ENCODE measurements around the gene UXS1. TPM values are rescaled to one million over a fixed set of nuclear protein-coding genes. Genes with fewer than 3 reads are reported as not detected.
"Not testable (repeated sequence)": the region's sequence is repeated elsewhere in the genome, so short reads cannot be mapped to it uniquely, and the experiment has no call there.

UXS1 gene
- polyA plus RNA-seq, 1 of the 3 experiments (the other 2 are of a cell fraction) = 55.9 TPM

- H4K20me1 ChIP-seq (ENCODE audit: insufficient read depth) = no peaks in the 10 kb centered on the region
- CTCF ChIA-PET = no interaction called here
These were observed 11.4 kb upstream of the UXS1 start for GRCh38 chr2:106205488-106205887.

DNA sequence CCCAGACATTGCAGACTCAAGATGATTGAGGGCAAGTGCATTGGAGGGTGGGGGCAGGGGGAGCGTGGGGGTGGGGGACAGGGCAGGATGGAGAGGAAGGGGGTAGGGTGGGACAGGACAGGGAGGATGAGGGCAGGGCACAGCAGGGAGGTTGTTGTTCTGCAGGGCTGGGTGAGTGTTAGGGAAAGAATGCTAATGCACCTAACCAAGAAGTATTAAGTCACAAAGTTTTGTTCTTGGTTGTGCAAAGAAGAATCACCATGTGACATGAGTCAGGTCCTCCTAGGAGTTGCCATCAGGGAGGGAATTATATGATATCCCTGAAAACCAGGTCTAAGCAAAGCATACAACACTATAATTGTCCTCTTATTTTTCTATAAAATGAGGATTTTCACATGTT lies 10.4 kb upstream of the UXS1 start:
- POLR2A ChIA-PET; H3K27ac ChIP-seq (ENCODE audit: low read depth in 2 of 2, low read length in 1 of 2); H4K20me1 ChIP-seq (ENCODE audit: insufficient read depth); H3K79me2 ChIP-seq (ENCODE audit: insufficient read depth); H3K9me3 ChIP-seq; H2AFZ ChIP-seq (ENCODE audit: low read depth); CTCF ChIA-PET; H3K9me2 ChIP-seq; H3K9ac ChIP-seq; H3F3A ChIP-seq (replicated peaks; ENCODE audit: insufficient read depth); H3K4me1 ChIP-seq (ENCODE audit: control insufficient read depth in 1 of 2, insufficient read depth in 2 of 2, low read depth in 1 of 2, low read length in 1 of 2); DNase-seq; H3K36me3 ChIP-seq (replicated peaks in 1 of 2; ENCODE audit: control insufficient read depth in 1 of 2, insufficient read depth in 2 of 2, low read length in 1 of 2); H3K4me3 ChIP-seq (ENCODE audit: low read depth in 2 of 2, low read length in 1 of 2); H3K27me3 ChIP-seq (ENCODE audit: insufficient read depth); H3K4me2 ChIP-seq: not testable (repeated sequence)
- 0% methylated on average over 1 of the region's 1 CpG for WGBS (ENCODE audit: low lambda C conversion rate)

More at GRCh38 chr2:106205488-106205887, 11.4 kb upstream of the UXS1 start:
- no peaks in the 10 kb centered on the region for H3F3A ChIP-seq (replicated peaks; ENCODE audit: insufficient read depth)
- H3K27me3 ChIP-seq (ENCODE audit: insufficient read depth) = no peaks in the 10 kb centered on the region
- no peaks in the 10 kb centered on the region for H3K79me2 ChIP-seq (ENCODE audit: insufficient read depth)
- H3K9me3 ChIP-seq = no peaks in the 10 kb centered on the region
- no peak overlapping the region for H3K4me2 ChIP-seq
- no peak for TF ChIP-seq SIN3A (IDR thresholded peaks at IDR 0.05; ENCODE audit: borderline replicate concordance, low read depth, low read length)
- TF ChIP-seq, protein P1, sequence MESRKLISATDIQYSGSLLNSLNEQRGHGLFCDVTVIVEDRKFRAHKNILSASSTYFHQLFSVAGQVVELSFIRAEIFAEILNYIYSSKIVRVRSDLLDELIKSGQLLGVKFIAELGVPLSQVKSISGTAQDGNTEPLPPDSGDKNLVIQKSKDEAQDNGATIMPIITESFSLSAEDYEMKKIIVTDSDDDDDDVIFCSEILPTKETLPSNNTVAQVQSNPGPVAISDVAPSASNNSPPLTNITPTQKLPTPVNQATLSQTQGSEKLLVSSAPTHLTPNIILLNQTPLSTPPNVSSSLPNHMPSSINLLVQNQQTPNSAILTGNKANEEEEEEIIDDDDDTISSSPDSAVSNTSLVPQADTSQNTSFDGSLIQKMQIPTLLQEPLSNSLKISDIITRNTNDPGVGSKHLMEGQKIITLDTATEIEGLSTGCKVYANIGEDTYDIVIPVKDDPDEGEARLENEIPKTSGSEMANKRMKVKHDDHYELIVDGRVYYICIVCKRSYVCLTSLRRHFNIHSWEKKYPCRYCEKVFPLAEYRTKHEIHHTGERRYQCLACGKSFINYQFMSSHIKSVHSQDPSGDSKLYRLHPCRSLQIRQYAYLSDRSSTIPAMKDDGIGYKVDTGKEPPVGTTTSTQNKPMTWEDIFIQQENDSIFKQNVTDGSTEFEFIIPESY (IDR thresholded peaks at IDR 0.05; ENCODE audit: borderline replicate concordance, low read depth) = no peak
- POLR2A ChIA-PET = no interaction called here
- H3K4me3 ChIP-seq (ENCODE audit: low read depth in 2 of 2, low read length in 1 of 2) = no peak overlapping the region
- no peaks in the 10 kb centered on the region for H3K4me1 ChIP-seq (ENCODE audit: control insufficient read depth in 1 of 2, insufficient read depth in 2 of 2, low read depth in 1 of 2, low read length in 1 of 2)
- no peaks in the 10 kb centered on the region for H3K36me3 ChIP-seq (replicated peaks in 1 of 2; ENCODE audit: control insufficient read depth in 1 of 2, insufficient read depth in 2 of 2, low read length in 1 of 2)
- H2AFZ ChIP-seq (ENCODE audit: low read depth) = no peak overlapping the region
- H3K9me2 ChIP-seq = no peaks in the 10 kb centered on the region
- H3K9ac ChIP-seq = no peak overlapping the region
- DNase-seq = no peak
- 42% methylated on average over 4 of the region's 5 CpGs for WGBS (ENCODE audit: low lambda C conversion rate)
- no peak overlapping the region for H3K27ac ChIP-seq (ENCODE audit: low read depth in 2 of 2, low read length in 1 of 2)

DNA sequence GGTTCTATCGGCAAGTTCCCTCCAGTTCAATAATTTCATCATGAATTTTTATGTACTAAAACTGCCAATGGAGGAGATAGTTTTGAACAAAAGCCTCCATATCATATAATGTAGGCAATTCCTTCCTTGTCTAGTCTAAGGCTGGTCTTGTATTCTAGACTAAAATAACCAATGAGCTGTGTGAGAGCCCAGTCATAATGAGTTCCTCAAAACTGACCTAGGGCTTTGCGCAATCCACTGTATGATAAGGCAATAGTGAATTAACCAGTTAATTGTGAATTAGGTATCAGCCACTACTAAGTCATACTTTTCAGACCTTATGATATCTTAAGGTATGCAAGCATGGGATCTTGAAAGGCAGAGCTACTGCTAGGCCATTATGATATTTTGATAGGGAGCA lies 7.6 kb upstream of the UXS1 start:
- 53% methylated on average over 2 of the region's 2 CpGs for WGBS (ENCODE audit: low lambda C conversion rate)
- H3K4me1 ChIP-seq (ENCODE audit: control insufficient read depth in 1 of 2, insufficient read depth in 2 of 2, low read depth in 1 of 2, low read length in 1 of 2) = peaks cover 0 to 2% of the 10 kb centered on the region in 2 experiments; a peak in 1 of 4 replicates
- H3K9me2 ChIP-seq = no peaks in the 10 kb centered on the region
- POLR2A ChIA-PET = no interaction called here
- H3K4me2 ChIP-seq = no peak overlapping the region
- no peak overlapping the region for H3K27ac ChIP-seq (ENCODE audit: low read depth in 2 of 2, low read length in 1 of 2)
- H3K4me3 ChIP-seq (ENCODE audit: low read depth in 2 of 2, low read length in 1 of 2) = no peak overlapping the region
- no peaks in the 10 kb centered on the region for H4K20me1 ChIP-seq (ENCODE audit: insufficient read depth)
- DNase-seq = no peak
- no peaks in the 10 kb centered on the region for H3K36me3 ChIP-seq (replicated peaks in 1 of 2; ENCODE audit: control insufficient read depth in 1 of 2, insufficient read depth in 2 of 2, low read length in 1 of 2)
- TF ChIP-seq JUND (IDR thresholded peaks at IDR 0.05) = no peak
- CTCF ChIA-PET = no interaction called here
- H2AFZ ChIP-seq (ENCODE audit: low read depth) = no peak overlapping the region
- H3F3A ChIP-seq (replicated peaks; ENCODE audit: insufficient read depth) = no peaks in the 10 kb centered on the region
- no peaks in the 10 kb centered on the region for H3K27me3 ChIP-seq (ENCODE audit: insufficient read depth)
- no peak overlapping the region for H3K9ac ChIP-seq
- H3K79me2 ChIP-seq (ENCODE audit: insufficient read depth) = no peaks in the 10 kb centered on the region
- H3K9me3 ChIP-seq = no peaks in the 10 kb centered on the region

DNA sequence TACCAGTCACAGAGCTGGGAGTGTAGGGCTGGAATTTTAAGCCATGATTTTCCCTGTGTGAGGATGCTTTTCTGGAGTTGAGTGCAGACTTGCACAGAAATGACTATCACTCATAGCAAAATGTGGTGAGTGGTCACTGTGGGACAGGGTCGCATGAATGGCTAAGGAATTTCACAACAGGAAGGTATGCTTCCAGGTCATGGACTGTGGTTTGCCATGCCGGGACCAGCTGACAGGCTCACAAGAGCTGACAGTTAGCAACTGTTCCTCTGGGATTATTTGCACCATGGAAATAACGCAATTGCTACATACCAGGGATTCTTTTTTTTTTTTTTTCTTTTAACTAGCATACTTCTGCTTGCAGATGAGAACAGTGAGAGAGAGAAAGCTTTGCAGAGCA lies 3.8 kb upstream of the UXS1 start:
- WGBS (ENCODE audit: low lambda C conversion rate) = 14% methylated on average over 3 of the region's 3 CpGs
- Histone ChIP-seq H3K36me3 (replicated peaks in 1 of 2; ENCODE audit: control insufficient read depth in 1 of 2, insufficient read depth in 2 of 2, low read length in 1 of 2) (no peaks in the 10 kb centered on the region), H3K4me3 (ENCODE audit: low read depth in 2 of 2, low read length in 1 of 2) (no peak overlapping the region), H3K4me1 (ENCODE audit: control insufficient read depth in 1 of 2, insufficient read depth in 2 of 2, low read depth in 1 of 2, low read length in 1 of 2) (peaks cover 0 to 7% of the 10 kb centered on the region in 2 experiments; a peak in 2 of 4 replicates), H3K4me2 (no peak overlapping the region), H3K9ac (no peak overlapping the region), H4K20me1 (ENCODE audit: insufficient read depth) (no peaks in the 10 kb centered on the region), H3K27me3 (ENCODE audit: insufficient read depth) (no peaks in the 10 kb centered on the region), H3F3A (replicated peaks; ENCODE audit: insufficient read depth) (no peaks in the 10 kb centered on the region), H3K27ac (ENCODE audit: low read depth in 2 of 2, low read length in 1 of 2) (peak overlapping the region in 1 of 2 experiments; percentile 16; a peak in 1 of 4 replicates), H3K9me2 (no peaks in the 10 kb centered on the region), H2AFZ (ENCODE audit: low read depth) (no peak overlapping the region), H3K9me3 (no peaks in the 10 kb centered on the region), H3K79me2 (ENCODE audit: insufficient read depth) (peaks cover 9% of the 10 kb centered on the region)
- CTCF ChIA-PET = no interaction called here
- no peak for DNase-seq
- POLR2A ChIA-PET = no interaction called here
- TF ChIP-seq TCF12 (IDR thresholded peaks at IDR 0.05) = 0 out of 2 replicates have a peak, but pooled peaks have one; percentile 37
- TF ChIP-seq ELF1 (IDR thresholded peaks at IDR 0.05) = no peak
- TF ChIP-seq TAF1 (IDR thresholded peaks at IDR 0.05; ENCODE audit: borderline replicate concordance, low read depth, low read length) = no peak
- TF ChIP-seq REST (IDR thresholded peaks at IDR 0.05; ENCODE audit: low read depth, low read length) = no peak
- TF ChIP-seq, protein P2, sequence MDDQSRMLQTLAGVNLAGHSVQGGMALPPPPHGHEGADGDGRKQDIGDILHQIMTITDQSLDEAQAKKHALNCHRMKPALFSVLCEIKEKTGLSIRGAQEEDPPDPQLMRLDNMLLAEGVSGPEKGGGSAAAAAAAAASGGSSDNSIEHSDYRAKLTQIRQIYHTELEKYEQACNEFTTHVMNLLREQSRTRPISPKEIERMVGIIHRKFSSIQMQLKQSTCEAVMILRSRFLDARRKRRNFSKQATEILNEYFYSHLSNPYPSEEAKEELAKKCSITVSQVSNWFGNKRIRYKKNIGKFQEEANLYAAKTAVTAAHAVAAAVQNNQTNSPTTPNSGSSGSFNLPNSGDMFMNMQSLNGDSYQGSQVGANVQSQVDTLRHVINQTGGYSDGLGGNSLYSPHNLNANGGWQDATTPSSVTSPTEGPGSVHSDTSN (IDR thresholded peaks at IDR 0.05) = peak; percentile 13; the same call in 1 of the 2 replicates
- TF ChIP-seq USF2 (IDR thresholded peaks at IDR 0.05; ENCODE audit: borderline replicate concordance, low read depth, low read length) = no peak
